ENCODE measurements around the gene CNTNAP2.
"Not testable (repeated sequence)": the region's sequence is repeated elsewhere in the genome, so short reads cannot be mapped to it uniquely, and the experiment has no call there.

The CNTNAP2 gene

DNA sequence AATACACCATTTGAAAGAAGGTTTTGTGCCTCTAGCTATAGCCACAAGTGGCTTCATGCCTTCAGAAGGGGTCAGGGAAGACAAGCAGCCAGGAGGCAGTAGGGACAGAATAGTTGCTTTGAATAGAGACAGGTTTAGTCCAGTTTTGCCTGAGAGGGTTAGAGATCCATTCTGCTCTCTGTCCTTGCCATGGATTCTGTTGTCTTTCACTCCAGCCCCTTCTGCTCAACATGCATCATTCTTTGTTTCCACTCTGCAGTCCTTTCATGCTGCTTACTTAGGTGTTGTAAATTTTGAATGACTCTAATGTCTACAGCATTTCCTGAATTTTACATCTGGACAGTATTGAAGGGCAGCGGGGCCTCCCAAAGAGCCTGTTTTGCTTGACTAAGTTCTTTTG, 60.3 kb downstream of the CNTNAP2 start:
- TF ChIP-seq, protein P1, sequence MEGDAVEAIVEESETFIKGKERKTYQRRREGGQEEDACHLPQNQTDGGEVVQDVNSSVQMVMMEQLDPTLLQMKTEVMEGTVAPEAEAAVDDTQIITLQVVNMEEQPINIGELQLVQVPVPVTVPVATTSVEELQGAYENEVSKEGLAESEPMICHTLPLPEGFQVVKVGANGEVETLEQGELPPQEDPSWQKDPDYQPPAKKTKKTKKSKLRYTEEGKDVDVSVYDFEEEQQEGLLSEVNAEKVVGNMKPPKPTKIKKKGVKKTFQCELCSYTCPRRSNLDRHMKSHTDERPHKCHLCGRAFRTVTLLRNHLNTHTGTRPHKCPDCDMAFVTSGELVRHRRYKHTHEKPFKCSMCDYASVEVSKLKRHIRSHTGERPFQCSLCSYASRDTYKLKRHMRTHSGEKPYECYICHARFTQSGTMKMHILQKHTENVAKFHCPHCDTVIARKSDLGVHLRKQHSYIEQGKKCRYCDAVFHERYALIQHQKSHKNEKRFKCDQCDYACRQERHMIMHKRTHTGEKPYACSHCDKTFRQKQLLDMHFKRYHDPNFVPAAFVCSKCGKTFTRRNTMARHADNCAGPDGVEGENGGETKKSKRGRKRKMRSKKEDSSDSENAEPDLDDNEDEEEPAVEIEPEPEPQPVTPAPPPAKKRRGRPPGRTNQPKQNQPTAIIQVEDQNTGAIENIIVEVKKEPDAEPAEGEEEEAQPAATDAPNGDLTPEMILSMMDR (IDR thresholded peaks at IDR 0.05; ENCODE audit: low read depth, low read length, missing control alignments) = no peak
- DNase-seq (ENCODE audit: extremely low read depth, low read depth) = no peak
- H3K4me3 ChIP-seq (replicated peaks; ENCODE audit: low read depth, low read length) = no peak overlapping the region

DNA sequence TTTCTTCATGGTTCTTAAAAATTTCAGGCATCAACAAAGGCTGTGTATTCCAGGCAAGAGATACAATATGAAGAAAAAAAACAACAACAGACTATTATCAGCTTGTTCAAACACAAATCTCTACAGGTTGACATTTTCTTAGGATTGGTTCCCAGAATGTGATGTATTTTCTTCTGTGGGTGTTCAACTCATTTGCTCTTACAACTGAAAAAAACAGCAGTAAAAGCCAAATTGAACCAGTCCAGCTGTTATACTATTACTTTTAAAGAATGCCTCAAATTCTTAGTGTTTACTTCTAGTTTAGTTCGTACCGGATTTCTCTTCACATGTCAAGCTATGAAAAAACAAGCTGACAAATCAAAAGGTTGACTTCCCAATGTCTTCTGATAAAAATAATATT, 60.7 kb downstream of the CNTNAP2 start:
- TF ChIP-seq, protein P1 (IDR thresholded peaks at IDR 0.05; ENCODE audit: low read depth, low read length, missing control alignments) = no peak
- H3K4me3 ChIP-seq (replicated peaks; ENCODE audit: low read depth, low read length) = no peak overlapping the region
- DNase-seq (ENCODE audit: extremely low read depth, low read depth) = no peak

DNA sequence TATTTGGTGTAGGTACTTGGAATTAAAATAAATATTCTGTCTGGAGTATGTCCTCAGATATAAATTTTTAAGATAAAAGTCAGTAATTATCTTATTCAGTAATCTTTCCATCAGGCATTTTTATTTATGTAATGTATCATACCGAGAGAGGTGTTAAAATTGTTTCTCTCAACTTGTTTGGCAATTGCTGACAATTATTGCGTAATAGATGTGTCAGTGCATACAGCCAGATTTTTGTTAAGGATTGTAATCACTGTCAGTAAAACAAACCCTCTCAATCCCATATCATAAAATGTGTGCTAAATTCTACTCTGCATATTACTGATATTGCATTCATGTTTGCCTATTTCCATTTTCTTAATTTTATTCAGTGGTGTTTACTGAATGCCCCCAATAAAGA, 69.2 kb downstream of the CNTNAP2 start:
- no peak overlapping the region for H3K4me3 ChIP-seq (replicated peaks; ENCODE audit: low read depth, low read length)
- TF ChIP-seq, protein P1 (IDR thresholded peaks at IDR 0.05; ENCODE audit: low read depth, low read length, missing control alignments) = no peak
- DNase-seq (ENCODE audit: extremely low read depth, low read depth) = no peak

- not testable (repeated sequence) for DNase-seq (ENCODE audit: extremely low read depth, low read depth); H3K4me3 ChIP-seq (replicated peaks; ENCODE audit: low read depth, low read length)
Observed at GRCh38 chr7:146191428-146191827, 74.8 kb downstream of the CNTNAP2 start.

GRCh38 chr7:146201945-146202344, 85.3 kb downstream of the CNTNAP2 start:
- TF ChIP-seq, protein P1 (IDR thresholded peaks at IDR 0.05; ENCODE audit: low read depth, low read length, missing control alignments) = no peak

GRCh38 chr7:146206270-146206669, 89.7 kb downstream of the CNTNAP2 start:
- TF ChIP-seq, protein P1 (IDR thresholded peaks at IDR 0.05; ENCODE audit: low read depth, low read length, missing control alignments) = no peak
- H3K4me3 ChIP-seq (replicated peaks; ENCODE audit: low read depth, low read length) = no peak overlapping the region
- no peak for DNase-seq (ENCODE audit: extremely low read depth, low read depth)

More at GRCh38 chr7:146201945-146202344, 85.3 kb downstream of the CNTNAP2 start:
- no peak overlapping the region for H3K4me3 ChIP-seq (replicated peaks; ENCODE audit: low read depth, low read length)
- DNase-seq (ENCODE audit: extremely low read depth, low read depth) = no peak

DNA sequence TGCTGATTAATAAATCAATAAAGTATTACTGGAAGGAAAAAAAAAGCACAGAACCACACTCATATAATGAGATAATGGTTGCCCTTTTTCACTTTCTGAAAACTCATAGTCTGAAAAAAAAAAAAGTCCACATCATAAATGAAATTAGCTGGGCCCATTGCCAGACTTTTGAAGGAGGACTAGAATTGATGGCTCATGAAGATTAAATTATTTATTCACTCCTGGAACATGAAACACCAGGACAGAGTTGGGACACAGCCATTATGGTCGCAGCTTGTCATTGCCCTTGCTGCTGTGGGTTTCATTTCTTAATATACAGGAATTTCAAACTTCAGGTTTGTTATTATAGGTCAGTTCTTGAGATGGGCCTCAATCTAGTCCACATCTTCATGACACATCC, 91.9 kb downstream of the CNTNAP2 start:
- TF ChIP-seq, protein P1 (IDR thresholded peaks at IDR 0.05; ENCODE audit: low read depth, low read length, missing control alignments) = no peak
- no peak for DNase-seq (ENCODE audit: extremely low read depth, low read depth)
- H3K4me3 ChIP-seq (replicated peaks; ENCODE audit: low read depth, low read length) = no peak overlapping the region
